Astrocyte (in vitro differentiated cells and primary cell): Measurements from ENCODE around the gene LSM11. TPM values are rescaled to one million over a fixed set of nuclear protein-coding genes. Genes with fewer than 3 reads are reported as not detected.

Experiments used
- DNase-seq: peaks from one replicate; pipeline ENCODE4 v3.0.0-alpha.2; 2010; ENCODE audit warnings: low read depth
- FAIRE-seq: peaks from 2 replicates; lab custom pipeline; 2011; peaks lifted over from hg19 to GRCh38; lab: Jason Lieb, UNC
- H2AFZ ChIP-seq: 2 replicates; pipeline ENCODE4 v1.6.0; 2012; ENCODE audit warnings: low read depth, low read length, inconsistent platforms
- H3K27ac ChIP-seq: 2 replicates; pipeline ENCODE4 v1.5.1; 2011; ENCODE audit warnings: low read depth, low read length, inconsistent platforms
- H3K27me3 ChIP-seq: 2 replicates; pipeline ENCODE4 v1.6.0; 2011; ENCODE audit warnings: low read length, inconsistent platforms; ENCODE audit not compliant: insufficient read depth
- H3K36me3 ChIP-seq: 2 replicates; pipeline ENCODE4 v1.5.1; 2011; ENCODE audit warnings: low read length, inconsistent platforms; ENCODE audit not compliant: insufficient read depth
- H3K4me1 ChIP-seq: 2 replicates; pipeline ENCODE4 v1.5.1; 2011; ENCODE audit warnings: low read length, inconsistent platforms; ENCODE audit not compliant: insufficient read depth
- H3K4me2 ChIP-seq: 2 replicates; pipeline ENCODE4 v1.6.0; 2012; ENCODE audit warnings: low read length, inconsistent platforms
- H3K4me3 ChIP-seq: 2 replicates; pipeline ENCODE4 v1.5.1; 2011; ENCODE audit warnings: low read depth, mild to moderate bottlenecking, low read length, inconsistent platforms; ENCODE audit not compliant: insufficient read depth
- H3K79me2 ChIP-seq: 2 replicates; pipeline ENCODE4 v1.6.0; 2012; ENCODE audit warnings: mild to moderate bottlenecking, low read length, inconsistent platforms; ENCODE audit not compliant: insufficient read depth
- H3K9ac ChIP-seq: 2 replicates; pipeline ENCODE4 v1.6.0; 2012; ENCODE audit warnings: mild to moderate bottlenecking, low read length, inconsistent platforms
- H3K9me3 ChIP-seq: 2 replicates; pipeline ENCODE4 v1.5.1; 2012; ENCODE audit warnings: low read depth, mild to moderate bottlenecking, low read length, inconsistent platforms; ENCODE audit not compliant: insufficient read depth
- H4K20me1 ChIP-seq: 2 replicates; pipeline ENCODE4 v1.6.0; 2012; ENCODE audit warnings: low read length, inconsistent platforms; ENCODE audit not compliant: insufficient read depth
- H3K27ac Mint-ChIP-seq: one replicate; pipeline ENCODE4 v1.8.0; 2021; ENCODE audit warnings: mild to moderate bottlenecking, mixed read lengths; ENCODE audit not compliant: unreplicated experiment
- H3K27me3 Mint-ChIP-seq: one replicate; pipeline ENCODE4 v1.8.0; 2021; ENCODE audit warnings: low read depth, mixed read lengths; ENCODE audit not compliant: unreplicated experiment
- H3K36me3 Mint-ChIP-seq: one replicate; pipeline ENCODE4 v1.8.0; 2021; ENCODE audit warnings: low read depth, mixed read lengths; ENCODE audit not compliant: unreplicated experiment
- H3K4me1 Mint-ChIP-seq: one replicate; pipeline ENCODE4 v1.8.0; 2021; ENCODE audit warnings: low read depth, mixed read lengths; ENCODE audit not compliant: unreplicated experiment
- H3K4me3 Mint-ChIP-seq: one replicate; pipeline ENCODE4 v1.8.0; 2021; ENCODE audit warnings: mild to moderate bottlenecking, moderate library complexity, mixed read lengths; ENCODE audit not compliant: unreplicated experiment
- H3K9me3 Mint-ChIP-seq: one replicate; pipeline ENCODE4 v1.8.0; 2021; ENCODE audit warnings: mild to moderate bottlenecking, mixed read lengths; ENCODE audit not compliant: unreplicated experiment
- EZH2 ChIP-seq: IDR thresholded peaks from 2 replicates; pipeline ENCODE4 v1.6.1; 2012; ENCODE audit warnings: mild to moderate bottlenecking, low read length, inconsistent platforms; ENCODE audit not compliant: insufficient read depth
- total RNA-seq: library from RNA; stranded (reverse); gene quantifications from 2 replicates; pipeline ENCODE4 v1.2.1, GENCODE V29; 2021
- TF ChIP-seq, protein P1 (sequence below): IDR thresholded peaks from 2 replicates; pipeline ENCODE4 v1.5.1; 2011; ENCODE audit warnings: low read depth, mild to moderate bottlenecking, inconsistent platforms, low read length, moderate library complexity; ENCODE audit not compliant: insufficient read depth

LSM11 gene
- total RNA-seq, 1 donor from 2014 or later, result 4.7 TPM

DNA sequence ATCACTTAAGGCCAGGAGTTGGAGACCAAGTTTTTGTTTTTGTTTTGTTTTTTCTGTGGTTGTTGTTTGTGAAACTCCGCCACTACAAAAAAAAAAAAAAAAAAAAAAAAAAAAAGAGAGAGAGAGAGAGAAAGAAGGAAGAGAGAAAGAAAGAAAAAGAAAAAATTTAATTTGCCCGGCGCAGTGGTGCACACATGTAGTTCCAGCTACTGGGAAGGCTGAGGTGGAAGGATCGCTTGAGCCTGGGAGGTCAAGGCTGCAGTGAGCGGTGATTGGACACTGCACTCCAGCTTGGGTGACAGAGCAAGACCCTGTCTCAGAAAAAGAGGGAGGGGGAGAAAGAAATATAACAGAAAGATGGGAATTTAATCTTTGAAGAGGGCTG lies 11.4 kb upstream of the LSM11 start:
- H3K4me3 Mint-ChIP-seq, result peak overlapping the region; percentile 89
- peak overlapping the region; percentile 92 for H3K4me3 ChIP-seq
- H3K36me3 ChIP-seq, result peaks cover 16% of the 10 kb centered on the region
- peaks cover 6% of the 10 kb centered on the region for H3K79me2 ChIP-seq
- H3K4me2 ChIP-seq, result peak overlapping the region; percentile 84
- H3K27ac ChIP-seq, result no peak overlapping the region
- peak overlapping the region; percentile 84 for H3K9ac ChIP-seq
- peaks cover 5% of the 10 kb centered on the region for H3K4me1 Mint-ChIP-seq
- no peak overlapping the region for H2AFZ ChIP-seq
- FAIRE-seq, result no peak
- H4K20me1 ChIP-seq, result no peaks in the 10 kb centered on the region
- no peaks in the 10 kb centered on the region for H3K27me3 Mint-ChIP-seq
- peak overlapping the region; percentile 86 for H3K27ac Mint-ChIP-seq
- peaks cover 4% of the 10 kb centered on the region for H3K4me1 ChIP-seq
- DNase-seq, result no peak
- H3K36me3 Mint-ChIP-seq, result peaks cover 2% of the 10 kb centered on the region
- TF ChIP-seq, protein P1, sequence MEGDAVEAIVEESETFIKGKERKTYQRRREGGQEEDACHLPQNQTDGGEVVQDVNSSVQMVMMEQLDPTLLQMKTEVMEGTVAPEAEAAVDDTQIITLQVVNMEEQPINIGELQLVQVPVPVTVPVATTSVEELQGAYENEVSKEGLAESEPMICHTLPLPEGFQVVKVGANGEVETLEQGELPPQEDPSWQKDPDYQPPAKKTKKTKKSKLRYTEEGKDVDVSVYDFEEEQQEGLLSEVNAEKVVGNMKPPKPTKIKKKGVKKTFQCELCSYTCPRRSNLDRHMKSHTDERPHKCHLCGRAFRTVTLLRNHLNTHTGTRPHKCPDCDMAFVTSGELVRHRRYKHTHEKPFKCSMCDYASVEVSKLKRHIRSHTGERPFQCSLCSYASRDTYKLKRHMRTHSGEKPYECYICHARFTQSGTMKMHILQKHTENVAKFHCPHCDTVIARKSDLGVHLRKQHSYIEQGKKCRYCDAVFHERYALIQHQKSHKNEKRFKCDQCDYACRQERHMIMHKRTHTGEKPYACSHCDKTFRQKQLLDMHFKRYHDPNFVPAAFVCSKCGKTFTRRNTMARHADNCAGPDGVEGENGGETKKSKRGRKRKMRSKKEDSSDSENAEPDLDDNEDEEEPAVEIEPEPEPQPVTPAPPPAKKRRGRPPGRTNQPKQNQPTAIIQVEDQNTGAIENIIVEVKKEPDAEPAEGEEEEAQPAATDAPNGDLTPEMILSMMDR, result no peak
- TF ChIP-seq EZH2, result no peak
- no peaks in the 10 kb centered on the region for H3K9me3 ChIP-seq
- no peaks in the 10 kb centered on the region for H3K9me3 Mint-ChIP-seq
- no peaks in the 10 kb centered on the region for H3K27me3 ChIP-seq

DNA sequence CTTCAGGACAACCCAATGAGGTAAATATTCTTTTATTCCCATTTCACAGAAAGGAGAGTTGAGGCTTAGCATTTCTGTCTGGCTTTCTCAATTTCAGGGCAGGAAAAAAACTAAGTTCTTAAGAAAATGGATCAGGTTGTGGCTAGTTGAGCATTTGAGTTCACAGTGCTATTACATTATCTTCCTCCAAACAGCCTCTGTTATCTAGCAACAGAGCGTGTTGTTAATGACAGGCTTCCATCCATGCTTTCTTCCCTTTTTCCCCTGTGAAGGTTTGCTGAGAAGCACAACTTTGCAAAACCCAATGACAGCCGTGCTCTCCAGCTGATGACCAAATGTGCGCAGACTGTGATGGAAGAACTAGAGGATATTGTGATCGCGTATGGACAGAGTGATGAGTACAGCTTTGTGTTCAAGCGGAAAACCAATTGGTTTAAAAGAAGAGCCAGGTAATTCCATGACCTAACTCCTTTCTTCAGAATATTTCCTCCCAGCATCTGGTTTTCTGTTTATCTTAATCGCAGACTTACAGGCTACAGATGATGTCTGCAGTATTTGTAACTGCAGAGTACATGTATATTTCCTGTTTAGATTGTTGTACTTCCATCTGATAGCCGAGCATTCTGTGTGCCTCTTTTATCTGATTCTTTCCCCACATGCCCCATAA lies 10.8 kb upstream of the LSM11 start:
- Histone ChIP-seq H3K4me2 (no peak overlapping the region), H3K27me3 (no peaks in the 10 kb centered on the region), H3K4me1 (peaks cover 4% of the 10 kb centered on the region), H3K36me3 (peaks cover 16% of the 10 kb centered on the region), H2AFZ (no peak overlapping the region), H3K9ac (no peak overlapping the region), H3K27ac (no peak overlapping the region), H4K20me1 (no peaks in the 10 kb centered on the region), H3K79me2 (peaks cover 6% of the 10 kb centered on the region), H3K9me3 (no peaks in the 10 kb centered on the region), H3K4me3 (no peak overlapping the region)
- H3K4me3 Mint-ChIP-seq, result peak overlapping the region; percentile 9
- no peak for FAIRE-seq
- H3K36me3 Mint-ChIP-seq, result peaks cover 2% of the 10 kb centered on the region
- peaks cover 5% of the 10 kb centered on the region for H3K4me1 Mint-ChIP-seq
- no peaks in the 10 kb centered on the region for H3K9me3 Mint-ChIP-seq
- no peak overlapping the region for H3K27ac Mint-ChIP-seq
- no peak for DNase-seq
- no peaks in the 10 kb centered on the region for H3K27me3 Mint-ChIP-seq
- TF ChIP-seq EZH2, result no peak
- TF ChIP-seq, protein P1, result no peak

DNA sequence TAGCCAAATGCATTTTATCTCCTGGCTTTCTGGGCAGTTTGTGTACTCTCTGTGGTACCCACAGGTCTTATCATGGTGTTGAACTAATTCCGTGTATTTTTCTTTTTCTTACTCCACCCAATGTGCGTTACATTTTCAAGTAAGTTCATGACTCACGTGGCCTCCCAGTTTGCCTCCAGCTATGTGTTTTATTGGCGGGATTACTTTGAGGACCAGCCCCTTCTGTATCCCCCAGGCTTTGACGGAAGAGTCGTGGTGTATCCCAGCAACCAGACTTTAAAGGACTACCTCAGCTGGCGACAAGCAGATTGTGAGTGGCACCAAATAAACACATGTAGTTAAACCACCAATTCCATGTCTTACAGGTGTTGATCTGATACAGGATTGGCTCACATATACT lies 9.1 kb upstream of the LSM11 start:
- H3K27ac ChIP-seq, result no peak overlapping the region
- Mint-ChIP-seq H3K4me1 (peaks cover 5% of the 10 kb centered on the region), H3K27ac (no peak overlapping the region), H3K9me3 (no peaks in the 10 kb centered on the region), H3K4me3 (no peak overlapping the region), H3K36me3 (no peaks in the 10 kb centered on the region), H3K27me3 (no peaks in the 10 kb centered on the region)
- TF ChIP-seq, protein P1, result no peak
- no peak for TF ChIP-seq EZH2
- H2AFZ ChIP-seq, result no peak overlapping the region
- no peaks in the 10 kb centered on the region for H3K27me3 ChIP-seq
- H3K9ac ChIP-seq, result no peak overlapping the region
- no peak overlapping the region for H3K4me3 ChIP-seq
- H3K36me3 ChIP-seq, result peaks cover 18% of the 10 kb centered on the region
- H3K9me3 ChIP-seq, result no peaks in the 10 kb centered on the region
- peaks cover 6% of the 10 kb centered on the region for H3K79me2 ChIP-seq
- DNase-seq (no peak), FAIRE-seq (no peak)
- no peaks in the 10 kb centered on the region for H4K20me1 ChIP-seq
- no peak overlapping the region for H3K4me2 ChIP-seq
- peaks cover 4% of the 10 kb centered on the region for H3K4me1 ChIP-seq
